OCI-LY7 (cell line): ENCODE results near the gene CFAP74. TPM values are rescaled to one million over a fixed set of nuclear protein-coding genes. Genes with fewer than 3 reads are reported as not detected.

ENCODE experiments used
- BruUV-seq: library from RNA; stranded (reverse); fragments of 400-500 nt; replicated peaks from 2 replicates; lab custom pipeline; 2021; lab: Mats Ljungman, UMichigan
- CTCF ChIA-PET: fragments of 300-600 bp; sonication (Branson Sonifier 250); formaldehyde crosslinking; loops from one replicate; lab custom pipeline; 2022; ENCODE audit warnings: antibody characterized with exemption; ENCODE audit not compliant: unreplicated experiment; lab: Charles Lee
- POLR2A ChIA-PET: fragments of 300-600 bp; sonication (Branson Sonifier 250); formaldehyde crosslinking; loops from one replicate; lab custom pipeline; 2022; ENCODE audit warnings: antibody characterized with exemption; lab: Charles Lee
- DNase-seq: peaks from one replicate; pipeline ENCODE4 v3.0.0-alpha.2; 2015; ENCODE audit warnings: low spot score
- H2AFZ ChIP-seq: fragments of 200-600 bp; sonication (generic), shearing (Covaris generic); 2 replicates; pipeline ENCODE4 v1.6.1; 2014; ENCODE audit warnings: mild to moderate bottlenecking, antibody characterized with exemption, low read length, moderate library complexity
- H3K27ac ChIP-seq: fragments of 200-600 bp; sonication (generic); 2 replicates; pipeline ENCODE4 v1.5.1; 2014; ENCODE audit warnings: mixed run types, low read depth, mild to moderate bottlenecking, moderate library complexity, low read length, inconsistent platforms; ENCODE audit not compliant: poor library complexity, severe bottlenecking
- H3K36me3 ChIP-seq: fragments of 200-600 bp; sonication (generic); 2 replicates; pipeline ENCODE4 v1.6.1; 2014; ENCODE audit warnings: mild to moderate bottlenecking, antibody characterized with exemption, low read length, moderate library complexity, mixed read lengths; ENCODE audit not compliant: insufficient read depth
- H3K4me1 ChIP-seq: fragments of 200-600 bp; sonication (generic); 2 replicates; pipeline ENCODE4 v1.5.1; 2014; ENCODE audit warnings: mild to moderate bottlenecking, low read length; ENCODE audit not compliant: insufficient read depth, poor library complexity, severe bottlenecking
- H3K4me2 ChIP-seq: fragments of 200-600 bp; sonication (generic); 2 replicates; pipeline ENCODE4 v1.6.1; 2014; ENCODE audit warnings: mild to moderate bottlenecking, low read length
- H3K4me3 ChIP-seq: fragments of 200-600 bp; sonication (generic); 2 replicates; pipeline ENCODE4 v1.5.1; 2014; ENCODE audit warnings: mild to moderate bottlenecking, low read depth, low read length; ENCODE audit not compliant: poor library complexity, severe bottlenecking
- H3K79me2 ChIP-seq: fragments of 200-600 bp; sonication (generic); 2 replicates; pipeline ENCODE4 v1.6.1; 2016; ENCODE audit warnings: low read depth, mild to moderate bottlenecking, low read length, moderate library complexity, mixed read lengths; ENCODE audit not compliant: insufficient read depth
- H3K9me2 ChIP-seq: fragments of 200-600 bp; sonication (generic); 2 replicates; pipeline ENCODE4 v1.6.1; 2016; ENCODE audit warnings: mild to moderate bottlenecking, low read length, mixed read lengths; ENCODE audit not compliant: insufficient read depth
- H3K9me3 ChIP-seq: fragments of 200-600 bp; sonication (generic); 2 replicates; pipeline ENCODE4 v1.6.1; 2014; ENCODE audit warnings: mild to moderate bottlenecking, mixed run types, low read length, mixed read lengths
- H4K20me1 ChIP-seq: fragments of 200-600 bp; sonication (generic); 2 replicates; pipeline ENCODE4 v1.6.1; 2014; ENCODE audit warnings: mild to moderate bottlenecking, antibody characterized with exemption, low read length, moderate library complexity, mixed read lengths; ENCODE audit not compliant: insufficient read depth
- CTCF ChIP-seq: fragments of 200-600 bp; sonication (generic); conservative IDR thresholded peaks from 2 replicates; pipeline ENCODE4 v1.5.1; 2014; ENCODE audit warnings: mild to moderate bottlenecking, antibody characterized with exemption, low read length, moderate library complexity, mixed read lengths
- EZH2phosphoT487 ChIP-seq: fragments of 200-600 bp; sonication (generic); IDR thresholded peaks from 2 replicates; pipeline ENCODE4 v1.6.1; 2018; ENCODE audit warnings: low read depth, borderline replicate concordance, mild to moderate bottlenecking, mixed run types, antibody characterized with exemption, low read length, moderate library complexity, mixed read lengths
- intact Hi-C: fragments of 100-400 bp; cut with micrococcal nuclease; formaldehyde crosslinking; loops from one replicate; pipeline ENCODE4 v1.10.0; 2022; ENCODE audit not compliant: unreplicated experiment
- total RNA-seq, 2 experiments: library from RNA; depleted of rRNA in 1 of 2; stranded (reverse); fragments of >200 nt in 1 of 2; shearing (Covaris generic) in 1 of 2; gene quantifications; 2 replicates each; pipeline ENCODE4 v1.2.3, GENCODE V29; 2014 to 2022

The CFAP74 gene
- total RNA-seq, 2 experiments from 2014 or later = not detected

GRCh38 chr1:1914971-1915692, 88.5 kb downstream of the CFAP74 start, which contains the start of gene CALML6:
CALML6 (plus strand) TSS chr1:1915260; CDS start chr1:1915281, 21 bp downstream.
- POLR2A ChIA-PET = no interaction called here
- no peaks in the 10 kb centered on the region for H3K9me2 ChIP-seq
- no peaks in the 10 kb centered on the region for H3K79me2 ChIP-seq
- H3K9me3 ChIP-seq = no peaks in the 10 kb centered on the region
- CTCF ChIA-PET = no interaction called here
- H3K4me3 ChIP-seq = no peak within 1 kb of the TSS
- TF ChIP-seq EZH2phosphoT487 (no peak), CTCF (no peak)
- H3K36me3 ChIP-seq = no peaks in the 10 kb centered on the region
- no TSS peak for BruUV-seq
- intact Hi-C loops = no loop called here
- no peaks in the 10 kb centered on the region for H4K20me1 ChIP-seq
- H2AFZ ChIP-seq = no peak within 1 kb of the TSS
- H3K4me2 ChIP-seq = no peak within 1 kb of the TSS
- DNase-seq = no peak
- peaks cover 17% of the 10 kb centered on the region for H3K4me1 ChIP-seq
- no peak within 1 kb of the TSS for H3K27ac ChIP-seq

GRCh38 chr1:1914101-1914970, 89.2 kb downstream of the CFAP74 start:
- no TSS peak for BruUV-seq
- H3K79me2 ChIP-seq = no peaks in the 10 kb centered on the region
- H3K4me3 ChIP-seq = no peak overlapping the region
- ChIA-PET POLR2A (no interaction called here), CTCF (no interaction called here)
- H3K9me3 ChIP-seq = no peaks in the 10 kb centered on the region
- intact Hi-C loops = no loop called here
- no peak overlapping the region for H2AFZ ChIP-seq
- no peak overlapping the region for H3K27ac ChIP-seq
- no peaks in the 10 kb centered on the region for H3K36me3 ChIP-seq
- H3K9me2 ChIP-seq = no peaks in the 10 kb centered on the region
- H3K4me1 ChIP-seq = peaks cover 19% of the 10 kb centered on the region
- DNase-seq = no peak
- H4K20me1 ChIP-seq = no peaks in the 10 kb centered on the region
- TF ChIP-seq EZH2phosphoT487 = no peak
- TF ChIP-seq CTCF = no peak
- no peak overlapping the region for H3K4me2 ChIP-seq
